CD4-positive, alpha-beta T cell treated with Interleukin-4 for 4 hours (primary cell): ENCODE results near the gene MYH7.
"Not testable (repeated sequence)": the region's sequence is repeated elsewhere in the genome, so short reads cannot be mapped to it uniquely, and the experiment has no call there.

Source experiments
- DNase-seq: peaks from one replicate; pipeline ENCODE4 v3.0.0-alpha.2; 2020

The MYH7 gene

DNA sequence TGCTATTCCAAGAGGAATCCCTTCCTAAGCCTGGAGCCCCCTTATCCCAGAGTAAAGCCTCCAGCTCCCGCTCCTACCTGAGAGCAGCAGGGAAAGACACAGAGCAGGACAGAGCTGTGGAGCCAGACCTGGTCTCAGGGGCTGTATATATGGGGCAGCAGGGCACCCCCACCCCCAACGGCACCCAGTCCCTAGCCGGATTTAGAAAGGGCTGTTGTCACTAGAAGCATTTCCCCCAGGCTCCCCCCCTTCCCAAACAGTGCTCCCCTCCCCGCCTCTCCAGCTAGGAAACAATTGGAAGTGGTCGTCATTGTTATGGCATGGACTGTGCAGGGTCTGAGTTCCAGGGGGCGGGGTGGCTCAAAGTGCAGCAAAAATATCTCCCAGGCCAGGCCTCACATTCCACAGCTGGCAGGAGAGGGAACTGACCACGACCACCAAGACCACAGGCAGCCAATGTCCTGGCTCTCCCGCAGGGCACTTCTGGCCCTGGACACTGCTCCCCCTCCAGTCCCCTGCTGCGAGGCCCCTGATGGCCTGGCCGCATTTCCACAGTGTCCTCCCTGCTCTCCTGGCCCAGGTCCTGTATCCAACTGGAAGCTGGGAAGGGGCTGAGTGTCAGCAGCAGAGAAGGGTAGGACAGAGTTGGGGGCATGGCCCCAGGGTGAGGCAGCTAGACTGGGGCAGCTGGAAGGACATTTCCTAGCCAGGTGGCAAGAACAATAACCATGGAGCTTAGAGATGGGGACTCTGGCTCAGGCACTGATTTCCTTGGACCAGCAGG, at the start of gene MYH7:
Gene MYH7 (minus strand): TSS at position 118 of the 784 bp plus-strand sequence. CDS start 1,928 bp downstream, outside the sequence.
- no peak for DNase-seq

DNA sequence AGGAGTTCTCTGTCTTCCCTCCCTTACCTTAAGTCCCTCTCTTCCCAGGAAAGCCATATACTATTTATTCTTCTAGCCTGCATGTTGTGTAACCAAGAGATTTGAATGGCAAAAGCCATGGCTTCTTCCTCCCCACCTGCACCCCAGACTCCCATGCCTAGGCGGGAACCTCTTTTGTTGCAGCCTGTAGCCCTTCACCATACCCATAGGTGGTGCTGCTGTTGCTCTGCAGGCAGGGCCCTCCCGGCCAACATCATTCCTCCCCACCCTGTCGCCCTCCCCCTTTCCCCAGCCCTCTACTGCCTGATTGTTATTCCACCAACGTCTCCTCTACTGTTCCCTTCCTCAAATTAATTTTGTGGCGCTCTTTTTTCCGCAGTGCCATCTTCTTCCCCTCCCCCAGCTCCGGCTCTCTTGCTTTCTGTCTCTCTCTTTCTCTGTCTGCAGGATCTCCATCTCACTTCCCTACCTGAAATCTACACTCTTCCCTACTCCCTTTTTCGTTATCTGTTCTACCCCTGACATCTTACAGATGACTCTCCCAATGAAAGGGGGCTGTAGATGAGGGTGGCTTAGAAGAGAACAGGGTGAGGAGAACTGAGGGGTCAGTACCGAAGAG, 47.9 kb upstream of the MYH7 start:
- no peak for DNase-seq

GRCh38 chr14:23482823-23483148, 47.3 kb upstream of the MYH7 start:
- no peak for DNase-seq

- DNase-seq: no peak
These were observed 46.7 kb upstream of the MYH7 start for GRCh38 chr14:23481979-23482822.

DNA sequence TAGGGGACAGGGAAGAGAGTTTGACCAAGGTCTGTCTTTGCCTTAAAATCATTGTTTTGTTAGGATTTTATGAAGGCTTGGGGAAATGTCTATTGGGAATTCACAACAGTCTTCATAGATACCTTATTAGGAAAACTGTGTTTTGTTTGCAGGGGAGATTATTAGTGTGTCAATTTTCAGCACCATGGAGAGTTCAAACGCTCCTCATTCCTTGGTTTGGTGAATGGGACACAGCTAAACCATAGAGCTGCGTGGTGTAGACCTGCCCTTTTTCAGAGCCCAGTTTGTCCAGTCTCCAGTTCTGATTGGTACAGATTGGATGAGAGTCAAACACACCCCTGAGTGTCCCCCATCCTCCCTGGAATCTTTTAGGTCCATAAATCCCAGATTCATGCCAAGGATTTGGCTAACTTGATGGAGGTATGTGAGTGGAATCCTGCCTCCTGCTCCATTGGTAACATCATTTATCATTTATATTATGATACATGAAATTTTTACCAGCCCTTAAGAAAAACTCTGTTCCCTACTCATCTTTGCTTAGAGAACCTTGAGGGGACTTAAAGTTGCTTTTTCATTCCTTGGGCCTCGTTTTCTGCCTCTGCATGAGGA, 46.0 kb upstream of the MYH7 start:
- DNase-seq: no peak

- DNase-seq: peak; percentile 78
These were observed 42.8 kb upstream of the MYH7 start for GRCh38 chr14:23478109-23478759.

GRCh38 chr14:23470947-23471346, 35.5 kb upstream of the MYH7 start:
- no peak for DNase-seq

DNA sequence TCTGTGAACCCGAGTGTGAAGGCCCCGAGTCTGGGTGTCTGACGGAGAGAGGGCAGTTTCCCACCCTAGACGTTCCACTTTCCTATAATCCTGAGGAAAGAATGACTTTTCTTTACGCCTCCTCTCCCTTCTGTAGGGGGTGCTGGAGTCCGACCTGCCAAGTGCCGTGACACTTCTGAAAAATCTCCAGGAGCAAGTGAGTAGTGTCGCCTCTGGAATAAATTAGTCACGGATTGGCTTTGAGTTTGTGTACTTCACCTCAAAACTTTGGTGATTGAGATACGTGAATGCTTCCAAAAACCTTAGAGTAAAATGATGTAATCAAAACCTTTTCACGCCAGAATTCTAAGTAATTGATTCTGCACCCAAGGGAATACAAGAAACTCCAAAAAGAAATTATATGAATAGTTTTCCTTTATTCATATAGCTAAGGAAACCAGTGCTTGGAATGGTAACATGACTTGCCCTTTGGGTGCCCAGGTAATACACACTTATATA, 34.5 kb upstream of the MYH7 start:
- no peak for DNase-seq

DNA sequence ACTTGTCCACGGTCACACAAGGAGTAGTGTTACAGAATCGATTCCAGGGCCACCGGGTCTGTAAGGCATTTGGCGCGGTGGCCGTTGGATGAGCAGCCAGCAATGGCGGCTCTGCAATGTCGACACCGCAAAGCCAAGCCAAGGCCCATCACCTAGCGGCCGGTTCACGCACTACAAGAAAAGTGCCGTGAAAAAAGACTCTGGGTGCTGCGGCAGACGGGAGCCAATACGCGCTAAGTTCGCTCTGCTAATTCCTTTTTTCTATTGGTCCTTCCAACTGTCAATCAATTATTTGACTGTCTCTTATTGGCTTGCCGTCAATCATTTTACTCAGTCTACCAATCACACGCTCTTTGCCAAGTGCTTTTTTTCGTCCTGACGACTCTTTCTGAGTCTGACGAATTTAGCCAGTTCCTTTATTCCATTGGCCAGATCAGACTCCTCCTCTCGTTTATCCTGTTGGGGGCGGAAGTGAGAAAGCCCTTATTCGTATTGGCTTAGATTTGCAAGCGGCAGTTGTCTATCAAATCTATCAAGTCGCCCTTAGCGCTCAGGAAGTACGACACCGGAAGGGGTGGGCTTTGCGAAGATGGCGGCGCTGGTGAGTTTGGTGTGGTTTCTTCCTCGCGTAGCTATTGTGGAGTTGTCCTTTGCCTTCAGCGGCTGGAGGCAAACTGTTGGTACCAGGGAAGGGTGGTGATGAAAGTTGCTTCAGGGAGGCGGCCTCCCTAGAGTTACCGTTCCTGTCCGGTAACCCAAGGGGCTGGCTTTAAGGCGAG, 33.9 kb upstream of the MYH7 start, which contains the start of gene NGDN:
Gene NGDN (plus strand): TSS at position 577 of the 779 bp plus-strand sequence. CDS start 13 bp downstream, at position 590.
- peak; percentile 100 for DNase-seq

GRCh38 chr14:23468704-23469126, 33.3 kb upstream of the MYH7 start:
- DNase-seq: no peak

- no peak for DNase-seq
These were observed 29.8 kb upstream of the MYH7 start for GRCh38 chr14:23465261-23465660.

GRCh38 chr14:23464700-23465099, 29.2 kb upstream of the MYH7 start:
- DNase-seq: no peak

- no peak for DNase-seq
These were observed 25.5 kb upstream of the MYH7 start for GRCh38 chr14:23460960-23461359.

DNA sequence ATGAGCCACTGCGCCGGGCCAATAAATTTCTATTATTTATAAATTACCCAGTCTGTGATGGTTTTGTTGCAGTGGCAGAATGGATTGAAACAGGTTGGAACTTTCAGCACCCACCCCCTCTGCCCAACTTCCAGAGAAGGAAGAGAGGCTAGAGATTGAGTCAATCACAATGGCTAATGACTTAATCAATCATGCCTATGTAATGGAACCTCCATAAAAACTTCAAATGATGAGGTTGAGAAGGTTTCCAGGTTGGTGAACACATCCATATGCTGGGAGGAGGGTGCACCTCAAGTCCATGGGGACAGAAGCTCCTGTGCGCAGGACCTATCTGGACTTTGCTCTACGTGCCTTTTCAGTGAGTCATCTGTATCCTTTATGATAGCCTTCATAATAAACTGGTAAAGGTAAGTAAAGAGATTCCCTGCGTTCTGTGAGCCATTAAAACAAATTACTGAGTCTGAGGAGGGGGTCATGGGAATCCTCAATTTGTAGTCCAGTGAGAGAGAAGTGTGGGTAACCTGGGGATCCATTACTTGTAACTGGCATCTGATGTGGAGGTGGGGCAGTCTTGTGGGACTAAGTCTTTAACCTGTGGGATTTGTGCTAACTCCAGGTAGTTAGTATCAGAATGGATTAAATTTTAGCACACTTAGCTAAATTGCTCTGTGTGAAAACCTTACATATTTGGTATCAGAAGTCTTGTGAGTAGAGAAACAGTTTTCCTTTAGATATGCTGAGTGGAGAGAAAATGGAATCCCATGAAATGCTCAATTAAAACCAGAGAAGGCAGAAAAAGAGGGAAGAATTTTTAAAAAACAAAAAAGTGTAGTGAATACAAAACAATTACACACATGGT, 22.4 kb upstream of the MYH7 start:
- DNase-seq: no peak

- not testable (repeated sequence) for DNase-seq
These were observed 21.6 kb upstream of the MYH7 start for GRCh38 chr14:23456883-23457586.

DNA sequence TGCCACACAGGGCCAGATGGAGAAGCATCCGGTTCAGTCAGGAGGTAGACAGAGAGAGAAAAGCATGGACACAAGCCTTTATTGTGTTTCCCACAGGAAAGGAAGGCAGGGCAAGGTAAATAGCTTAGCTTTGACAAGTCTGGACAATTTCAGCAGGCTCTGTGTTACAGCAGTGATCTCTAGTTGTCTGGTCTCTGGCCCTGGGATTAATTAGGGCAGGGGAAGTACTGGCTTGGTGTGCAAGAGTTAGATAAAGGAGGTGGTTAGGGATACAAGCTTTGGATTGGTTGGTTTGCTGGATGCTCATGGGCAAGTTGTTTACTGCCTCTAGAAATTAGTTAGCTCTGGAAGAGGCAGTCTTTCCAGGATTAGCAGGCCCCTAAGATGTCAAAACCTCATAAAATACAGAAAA, 19.0 kb upstream of the MYH7 start:
- no peak for DNase-seq

DNA sequence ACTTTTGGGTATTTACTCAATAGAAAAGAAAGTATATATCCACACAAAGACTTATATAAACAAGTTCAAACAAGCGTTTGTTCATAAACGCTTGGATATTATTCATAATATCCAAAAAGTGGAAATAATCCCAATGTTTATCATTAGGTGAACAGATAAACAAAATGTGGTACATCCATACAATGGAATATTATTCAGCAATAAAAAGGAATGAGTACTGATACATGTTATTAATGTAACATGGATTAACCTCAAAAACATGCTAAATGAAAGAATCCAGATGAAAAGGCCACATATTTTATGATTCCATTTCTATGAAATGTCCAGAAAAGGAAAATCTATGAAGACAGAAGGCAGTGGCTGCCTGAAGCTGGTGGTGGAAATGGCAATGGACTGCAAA, 16.8 kb upstream of the MYH7 start:
- no peak for DNase-seq

- no peak for DNase-seq
These were observed 14.9 kb upstream of the MYH7 start for GRCh38 chr14:23450379-23450778.

DNA sequence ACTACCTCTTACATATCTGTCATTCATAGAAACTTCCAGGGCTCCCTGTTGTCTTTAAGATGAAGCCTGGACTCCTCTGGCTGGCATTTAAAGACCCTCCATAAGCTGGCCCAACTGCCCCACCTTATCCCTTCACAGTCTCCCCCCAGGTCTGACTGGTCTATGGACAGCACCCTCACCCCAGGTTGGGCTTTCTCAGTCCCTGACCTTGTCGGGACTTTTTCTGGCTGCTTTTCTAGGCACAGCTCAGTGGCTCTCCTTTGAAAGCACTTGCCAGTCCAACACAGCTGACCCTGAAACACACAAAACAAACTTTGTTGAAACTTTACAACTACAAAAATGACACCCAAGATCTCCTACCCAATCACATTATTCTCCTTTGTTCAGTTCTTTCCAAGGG, 13.9 kb upstream of the MYH7 start:
- DNase-seq: no peak
